WTC11 (cell line): ENCODE data around the gene RIN1.

Experiments used
- ESRRA ChIP-seq: sonication (generic); formaldehyde crosslinking; IDR thresholded peaks from 2 replicates; pipeline ENCODE4 v1.8.1; 2022; ENCODE audit warnings: mild to moderate bottlenecking, missing genetic modification reagents, borderline replicate concordance
- GABPB1 ChIP-seq: sonication (generic); formaldehyde crosslinking; IDR thresholded peaks from 2 replicates; pipeline ENCODE4 v1.8.1; 2023; ENCODE audit warnings: mild to moderate bottlenecking, missing genetic modification reagents
- NR1H2 ChIP-seq: sonication (generic); formaldehyde crosslinking; IDR thresholded peaks from 2 replicates; pipeline ENCODE4 v1.9.0; 2021; ENCODE audit warnings: mild to moderate bottlenecking, moderate library complexity, missing genetic modification reagents
- SOX15 ChIP-seq: fragments of 250-450 bp; sonication (Bioruptor Pico); IDR thresholded peaks from 2 replicates; pipeline ENCODE4 v1.9.0; 2021; ENCODE audit warnings: mild to moderate bottlenecking
- ZNF232 ChIP-seq: sonication (generic); formaldehyde crosslinking; IDR thresholded peaks from 2 replicates; pipeline ENCODE4 v1.8.0; 2022; ENCODE audit warnings: mild to moderate bottlenecking, missing genetic modification reagents
- ZNF416 ChIP-seq: fragments of 250-450 bp; sonication (Bioruptor Pico); IDR thresholded peaks from 2 replicates; pipeline ENCODE4 v1.9.0; 2021; ENCODE audit warnings: mild to moderate bottlenecking, inconsistent platforms
- TF ChIP-seq, protein P1 (sequence below): sonication (generic); formaldehyde crosslinking; conservative IDR thresholded peaks from 2 replicates; pipeline ENCODE4 v1.8.1; 2022; ENCODE audit warnings: mild to moderate bottlenecking, missing genetic modification reagents
- TF ChIP-seq, protein P2 (sequence below): fragments of 200-600 bp; IDR thresholded peaks from 2 replicates; pipeline ENCODE4 v1.8.0; 2022; ENCODE audit warnings: antibody characterized with exemption
- TF ChIP-seq, protein P3 (sequence below): sonication (generic); formaldehyde crosslinking; IDR thresholded peaks from 2 replicates; pipeline ENCODE4 v1.8.1; 2023; ENCODE audit warnings: mild to moderate bottlenecking, missing genetic modification reagents, borderline replicate concordance
- TF ChIP-seq, protein P4 (sequence below): sonication (generic); formaldehyde crosslinking; IDR thresholded peaks from 2 replicates; pipeline ENCODE4 v1.8.1; 2023; ENCODE audit warnings: mild to moderate bottlenecking, missing genetic modification reagents
- TF ChIP-seq, protein P5 (sequence below): fragments of 250-450 bp; sonication (Bioruptor Pico); IDR thresholded peaks from 2 replicates; pipeline ENCODE4 v1.8.0; 2021; ENCODE audit warnings: mild to moderate bottlenecking
- TF ChIP-seq, protein P6 (sequence below): sonication (generic); formaldehyde crosslinking; IDR thresholded peaks from 2 replicates; pipeline ENCODE4 v1.8.1; 2022; ENCODE audit warnings: low read depth, missing genetic modification reagents, borderline replicate concordance
- TF ChIP-seq, protein P7 (sequence below): sonication (generic); formaldehyde crosslinking; IDR thresholded peaks from 2 replicates; pipeline ENCODE4 v1.8.0; 2022; ENCODE audit warnings: mild to moderate bottlenecking, missing genetic modification reagents

DNA sequence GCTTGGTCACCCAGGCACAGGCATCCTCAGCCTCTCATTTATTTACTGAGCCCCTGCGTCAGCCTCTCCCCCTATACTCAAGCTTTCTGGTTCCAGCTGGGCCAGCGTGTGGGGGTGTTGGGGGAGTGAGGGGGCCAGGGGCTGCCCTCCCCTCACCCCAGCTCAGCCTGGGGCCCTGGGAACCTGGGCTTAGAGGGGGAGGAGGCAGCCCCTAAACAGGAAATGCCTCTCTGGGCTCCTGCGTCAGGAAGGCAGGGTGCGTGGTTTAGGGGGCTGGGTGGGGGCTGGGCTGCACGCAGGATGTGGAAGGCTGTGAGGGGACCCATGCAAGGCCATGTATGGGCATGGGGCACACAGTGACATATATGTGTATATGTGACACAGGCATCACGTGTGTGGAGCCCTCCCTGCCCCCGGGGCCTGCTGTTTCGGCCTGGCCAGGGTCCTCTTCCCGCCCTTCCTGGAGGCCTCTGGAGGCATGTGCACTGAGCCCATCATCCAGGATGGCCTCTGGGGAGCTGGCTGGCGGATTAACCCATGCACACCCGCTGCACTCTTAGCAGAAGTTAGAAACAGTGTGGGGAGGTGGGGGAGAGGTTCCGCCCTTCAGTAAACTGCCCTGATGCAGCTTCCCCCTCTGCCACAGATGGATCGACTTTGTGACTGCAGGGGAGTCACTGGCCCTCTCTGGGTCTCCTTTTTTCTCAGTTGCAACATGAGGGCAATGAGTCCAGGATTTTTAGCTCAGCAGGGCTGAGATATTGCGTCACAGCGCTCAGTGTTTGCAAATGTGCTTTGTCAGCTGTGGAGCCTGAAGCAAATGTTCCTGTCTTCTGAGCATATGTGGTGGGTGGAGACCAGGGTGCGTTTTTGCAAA is 18.3 kb downstream of the RIN1 start:
- no peak for TF ChIP-seq ESRRA (CRISPR knock-in tag)
- TF ChIP-seq, protein P1, sequence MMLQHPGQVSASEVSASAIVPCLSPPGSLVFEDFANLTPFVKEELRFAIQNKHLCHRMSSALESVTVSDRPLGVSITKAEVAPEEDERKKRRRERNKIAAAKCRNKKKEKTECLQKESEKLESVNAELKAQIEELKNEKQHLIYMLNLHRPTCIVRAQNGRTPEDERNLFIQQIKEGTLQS (CRISPR knock-in tag): no peak
- TF ChIP-seq, protein P2, sequence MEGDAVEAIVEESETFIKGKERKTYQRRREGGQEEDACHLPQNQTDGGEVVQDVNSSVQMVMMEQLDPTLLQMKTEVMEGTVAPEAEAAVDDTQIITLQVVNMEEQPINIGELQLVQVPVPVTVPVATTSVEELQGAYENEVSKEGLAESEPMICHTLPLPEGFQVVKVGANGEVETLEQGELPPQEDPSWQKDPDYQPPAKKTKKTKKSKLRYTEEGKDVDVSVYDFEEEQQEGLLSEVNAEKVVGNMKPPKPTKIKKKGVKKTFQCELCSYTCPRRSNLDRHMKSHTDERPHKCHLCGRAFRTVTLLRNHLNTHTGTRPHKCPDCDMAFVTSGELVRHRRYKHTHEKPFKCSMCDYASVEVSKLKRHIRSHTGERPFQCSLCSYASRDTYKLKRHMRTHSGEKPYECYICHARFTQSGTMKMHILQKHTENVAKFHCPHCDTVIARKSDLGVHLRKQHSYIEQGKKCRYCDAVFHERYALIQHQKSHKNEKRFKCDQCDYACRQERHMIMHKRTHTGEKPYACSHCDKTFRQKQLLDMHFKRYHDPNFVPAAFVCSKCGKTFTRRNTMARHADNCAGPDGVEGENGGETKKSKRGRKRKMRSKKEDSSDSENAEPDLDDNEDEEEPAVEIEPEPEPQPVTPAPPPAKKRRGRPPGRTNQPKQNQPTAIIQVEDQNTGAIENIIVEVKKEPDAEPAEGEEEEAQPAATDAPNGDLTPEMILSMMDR: no peak
- TF ChIP-seq ZNF232 (CRISPR knock-in tag): no peak
- no peak for TF ChIP-seq NR1H2 (CRISPR knock-in tag)
- TF ChIP-seq, protein P3, sequence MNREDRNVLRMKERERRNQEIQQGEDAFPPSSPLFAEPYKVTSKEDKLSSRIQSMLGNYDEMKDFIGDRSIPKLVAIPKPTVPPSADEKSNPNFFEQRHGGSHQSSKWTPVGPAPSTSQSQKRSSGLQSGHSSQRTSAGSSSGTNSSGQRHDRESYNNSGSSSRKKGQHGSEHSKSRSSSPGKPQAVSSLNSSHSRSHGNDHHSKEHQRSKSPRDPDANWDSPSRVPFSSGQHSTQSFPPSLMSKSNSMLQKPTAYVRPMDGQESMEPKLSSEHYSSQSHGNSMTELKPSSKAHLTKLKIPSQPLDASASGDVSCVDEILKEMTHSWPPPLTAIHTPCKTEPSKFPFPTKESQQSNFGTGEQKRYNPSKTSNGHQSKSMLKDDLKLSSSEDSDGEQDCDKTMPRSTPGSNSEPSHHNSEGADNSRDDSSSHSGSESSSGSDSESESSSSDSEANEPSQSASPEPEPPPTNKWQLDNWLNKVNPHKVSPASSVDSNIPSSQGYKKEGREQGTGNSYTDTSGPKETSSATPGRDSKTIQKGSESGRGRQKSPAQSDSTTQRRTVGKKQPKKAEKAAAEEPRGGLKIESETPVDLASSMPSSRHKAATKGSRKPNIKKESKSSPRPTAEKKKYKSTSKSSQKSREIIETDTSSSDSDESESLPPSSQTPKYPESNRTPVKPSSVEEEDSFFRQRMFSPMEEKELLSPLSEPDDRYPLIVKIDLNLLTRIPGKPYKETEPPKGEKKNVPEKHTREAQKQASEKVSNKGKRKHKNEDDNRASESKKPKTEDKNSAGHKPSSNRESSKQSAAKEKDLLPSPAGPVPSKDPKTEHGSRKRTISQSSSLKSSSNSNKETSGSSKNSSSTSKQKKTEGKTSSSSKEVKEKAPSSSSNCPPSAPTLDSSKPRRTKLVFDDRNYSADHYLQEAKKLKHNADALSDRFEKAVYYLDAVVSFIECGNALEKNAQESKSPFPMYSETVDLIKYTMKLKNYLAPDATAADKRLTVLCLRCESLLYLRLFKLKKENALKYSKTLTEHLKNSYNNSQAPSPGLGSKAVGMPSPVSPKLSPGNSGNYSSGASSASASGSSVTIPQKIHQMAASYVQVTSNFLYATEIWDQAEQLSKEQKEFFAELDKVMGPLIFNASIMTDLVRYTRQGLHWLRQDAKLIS (CRISPR knock-in tag): no peak
- TF ChIP-seq, protein P4, sequence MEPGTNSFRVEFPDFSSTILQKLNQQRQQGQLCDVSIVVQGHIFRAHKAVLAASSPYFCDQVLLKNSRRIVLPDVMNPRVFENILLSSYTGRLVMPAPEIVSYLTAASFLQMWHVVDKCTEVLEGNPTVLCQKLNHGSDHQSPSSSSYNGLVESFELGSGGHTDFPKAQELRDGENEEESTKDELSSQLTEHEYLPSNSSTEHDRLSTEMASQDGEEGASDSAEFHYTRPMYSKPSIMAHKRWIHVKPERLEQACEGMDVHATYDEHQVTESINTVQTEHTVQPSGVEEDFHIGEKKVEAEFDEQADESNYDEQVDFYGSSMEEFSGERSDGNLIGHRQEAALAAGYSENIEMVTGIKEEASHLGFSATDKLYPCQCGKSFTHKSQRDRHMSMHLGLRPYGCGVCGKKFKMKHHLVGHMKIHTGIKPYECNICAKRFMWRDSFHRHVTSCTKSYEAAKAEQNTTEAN (CRISPR knock-in tag): no peak
- TF ChIP-seq, protein P5, sequence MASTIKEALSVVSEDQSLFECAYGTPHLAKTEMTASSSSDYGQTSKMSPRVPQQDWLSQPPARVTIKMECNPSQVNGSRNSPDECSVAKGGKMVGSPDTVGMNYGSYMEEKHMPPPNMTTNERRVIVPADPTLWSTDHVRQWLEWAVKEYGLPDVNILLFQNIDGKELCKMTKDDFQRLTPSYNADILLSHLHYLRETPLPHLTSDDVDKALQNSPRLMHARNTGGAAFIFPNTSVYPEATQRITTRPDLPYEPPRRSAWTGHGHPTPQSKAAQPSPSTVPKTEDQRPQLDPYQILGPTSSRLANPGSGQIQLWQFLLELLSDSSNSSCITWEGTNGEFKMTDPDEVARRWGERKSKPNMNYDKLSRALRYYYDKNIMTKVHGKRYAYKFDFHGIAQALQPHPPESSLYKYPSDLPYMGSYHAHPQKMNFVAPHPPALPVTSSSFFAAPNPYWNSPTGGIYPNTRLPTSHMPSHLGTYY (CRISPR knock-in tag): no peak
- no peak for TF ChIP-seq ZNF416 (CRISPR knock-in tag)
- TF ChIP-seq, protein P6, sequence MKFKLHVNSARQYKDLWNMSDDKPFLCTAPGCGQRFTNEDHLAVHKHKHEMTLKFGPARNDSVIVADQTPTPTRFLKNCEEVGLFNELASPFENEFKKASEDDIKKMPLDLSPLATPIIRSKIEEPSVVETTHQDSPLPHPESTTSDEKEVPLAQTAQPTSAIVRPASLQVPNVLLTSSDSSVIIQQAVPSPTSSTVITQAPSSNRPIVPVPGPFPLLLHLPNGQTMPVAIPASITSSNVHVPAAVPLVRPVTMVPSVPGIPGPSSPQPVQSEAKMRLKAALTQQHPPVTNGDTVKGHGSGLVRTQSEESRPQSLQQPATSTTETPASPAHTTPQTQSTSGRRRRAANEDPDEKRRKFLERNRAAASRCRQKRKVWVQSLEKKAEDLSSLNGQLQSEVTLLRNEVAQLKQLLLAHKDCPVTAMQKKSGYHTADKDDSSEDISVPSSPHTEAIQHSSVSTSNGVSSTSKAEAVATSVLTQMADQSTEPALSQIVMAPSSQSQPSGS: no peak
- peak; percentile 87 for TF ChIP-seq GABPB1 (CRISPR knock-in tag)
- TF ChIP-seq, protein P7, sequence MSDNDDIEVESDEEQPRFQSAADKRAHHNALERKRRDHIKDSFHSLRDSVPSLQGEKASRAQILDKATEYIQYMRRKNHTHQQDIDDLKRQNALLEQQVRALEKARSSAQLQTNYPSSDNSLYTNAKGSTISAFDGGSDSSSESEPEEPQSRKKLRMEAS (CRISPR knock-in tag): peak; percentile 67; the same call in 1 of the 2 replicates
- no peak for TF ChIP-seq SOX15 (CRISPR knock-in tag)
